Testis (tissue), 3 donors: Measurements from ENCODE around the gene PTPRA. TPM values are rescaled to one million over a fixed set of nuclear protein-coding genes. Genes with fewer than 3 reads are reported as not detected.
A peak's percentile ranks its signal among the peaks of the same experiment; 100 is the strongest.

Source experiments
- DNase-seq: peaks from one replicate; pipeline ENCODE4 v3.0.0-alpha.2; 2019
- H3K27ac ChIP-seq, 2 donors: fragments of 200-600 bp; sonication (generic); one replicate each; pipeline ENCODE4 v1.5.1; 2019
- H3K27me3 ChIP-seq: fragments of 200-600 bp; sonication (generic); one replicate; pipeline ENCODE4 v1.5.1; 2019
- H3K36me3 ChIP-seq: fragments of 200-600 bp; sonication (generic); one replicate; pipeline ENCODE4 v1.5.1; 2017; ENCODE audit warnings: low read depth; ENCODE audit errors: missing control alignments
- H3K4me1 ChIP-seq: fragments of 200-600 bp; sonication (generic); one replicate; pipeline ENCODE4 v1.5.1; 2019
- H3K4me3 ChIP-seq, 2 donors: fragments of 200-600 bp; sonication (generic); one replicate each; pipeline ENCODE4 v1.5.1; 2017 to 2019
- H3K9me3 ChIP-seq: fragments of 200-600 bp; sonication (generic); one replicate; pipeline ENCODE4 v1.5.1; 2017
- CTCF ChIP-seq, 3 experiments: fragments of 450-650 bp in 2 of 3; fragments of 200-600 bp in 1 of 3; sonication (generic) in 1 of 3; IDR thresholded peaks; one replicate each; pipeline ENCODE4 v1.5.1; 2016 to 2019; ENCODE audit warnings: antibody characterized with exemption in 3 of 3, mild to moderate bottlenecking in 2 of 3, moderate library complexity in 1 of 3
- POLR2A ChIP-seq: fragments of 450-650 bp; IDR thresholded peaks from one replicate; pipeline ENCODE4 v1.6.1; 2017; ENCODE audit warnings: antibody characterized with exemption, mild to moderate bottlenecking, moderate library complexity
- WGBS, 2 donors: methylation state at CpG; one replicate each; pipeline ENCODE4 v1.1.5; 2018; 5-methylcytosine and 5-hydroxymethylcytosine counted together
- intact Hi-C: fragments of 100-400 bp; cut with DNase I; formaldehyde crosslinking; loops from one replicate; pipeline ENCODE4 v1.15.1; 2023; ENCODE audit warnings: low total_unique reads
- polyA plus RNA-seq: library from polyadenylated mRNA; stranded (reverse); fragments of 350-450 nt; fragmentation: Illumina TruSeq; extraction: RNeasy Lipid Tissue Mini Kit (QIAGEN cat#74804); gene quantifications from one replicate; pipeline ENCODE4 v1.2.3, GENCODE V29; 2014; ENCODE audit warnings: low read depth, low replicate concordance; ENCODE audit not compliant: insufficient read depth
- total RNA-seq, 2 donors: library from RNA; depleted of rRNA; stranded (reverse); fragments of >200 nt; gene quantifications; one replicate each; pipeline ENCODE4 v1.2.3, GENCODE V29; 2016

Gene PTPRA
- total and polyA plus RNA-seq, 3 donors from 2014 or later, result 52.0 to 83.8 (median 68.9) TPM

- intact Hi-C loops, result no loop called here
- WGBS, 2 donors, result 3% methylated on average over 14 to 21 of the region's 24 CpGs
- Histone ChIP-seq H3K4me3 (peak overlapping the region; percentile 72 to 88), H3K9me3 (no peaks in the 10 kb centered on the region), H3K27me3 (no peaks in the 10 kb centered on the region), H3K4me1 (peaks cover 12% of the 10 kb centered on the region), H3K36me3 (no peaks in the 10 kb centered on the region), H3K27ac (peak overlapping the region; percentile 81 to 85)
- DNase-seq, result peak; percentile 78
- no peak for TF ChIP-seq CTCF (IDR thresholded peaks at IDR 0.05)
- no peak for TF ChIP-seq POLR2A
Measured at GRCh38 chr20:3045042-3045815, 171.9 kb downstream of the PTPRA start.

GRCh38 chr20:3045816-3046676, 172.8 kb downstream of the PTPRA start, which contains the start of gene MRPS26:
MRPS26 (plus strand) TSS chr20:3046052; CDS start chr20:3046069, 17 bp downstream.
- Histone ChIP-seq H3K9me3 (no peaks in the 10 kb centered on the region), H3K27me3 (no peaks in the 10 kb centered on the region), H3K36me3 (no peaks in the 10 kb centered on the region), H3K4me3 (peak within 1 kb of the TSS; percentile 72 to 88), H3K4me1 (peaks cover 12% of the 10 kb centered on the region), H3K27ac (peak within 1 kb of the TSS; percentile 81 to 85)
- intact Hi-C loops, result no loop called here
- peak; percentile 5 for TF ChIP-seq POLR2A
- TF ChIP-seq CTCF (IDR thresholded peaks at IDR 0.05), result no peak
- WGBS, 2 donors, result 0 to 1% methylated on average over 19 to 60 of the region's 104 CpGs
- peak; percentile 94 for DNase-seq

DNA sequence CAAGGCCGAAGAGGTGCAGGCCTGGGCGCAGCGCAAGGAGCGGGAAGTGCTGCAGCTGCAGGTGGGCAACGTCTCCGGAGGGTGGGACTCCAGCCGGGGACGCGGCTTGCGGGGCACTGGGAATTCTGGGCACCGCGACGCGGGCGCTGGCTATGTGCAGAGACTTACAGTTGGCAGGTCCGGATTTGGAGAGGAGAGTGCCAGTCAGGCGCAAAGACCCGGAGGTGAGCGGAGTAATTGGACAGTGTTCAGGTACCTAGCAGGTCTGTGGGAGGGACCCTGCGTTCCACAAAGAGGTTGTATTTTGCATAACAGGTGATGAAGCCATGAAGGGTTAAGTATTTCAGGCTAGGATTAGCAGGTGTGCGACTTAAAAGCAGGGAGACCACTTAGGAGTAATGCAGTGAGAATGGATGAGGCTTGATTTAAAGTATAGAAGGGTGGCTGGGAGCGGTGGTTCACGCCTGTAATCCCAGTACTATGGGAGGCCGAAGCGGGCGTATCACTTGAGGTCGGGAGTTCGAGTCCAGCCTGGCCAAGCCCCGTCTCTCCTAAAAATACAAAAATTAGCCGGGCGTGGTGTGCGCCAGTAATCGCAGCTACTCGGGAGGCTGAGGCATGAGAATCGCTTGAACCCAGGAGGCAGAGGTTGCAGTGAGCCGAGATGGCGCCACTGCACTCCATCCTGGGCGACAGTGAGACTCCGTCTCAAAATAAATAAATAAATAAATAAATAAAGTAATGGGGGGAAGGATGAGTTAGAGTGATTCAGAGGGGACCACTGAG, 173.6 kb downstream of the PTPRA start:
- Histone ChIP-seq H3K9me3 (no peaks in the 10 kb centered on the region), H3K4me1 (peaks cover 6% of the 10 kb centered on the region), H3K27ac (peak overlapping the region in 1 of 2 donors; percentile 85), H3K36me3 (no peaks in the 10 kb centered on the region), H3K4me3 (peak overlapping the region; percentile 72 to 88), H3K27me3 (no peaks in the 10 kb centered on the region)
- TF ChIP-seq POLR2A (no peak), CTCF (IDR thresholded peaks at IDR 0.05) (no peak)
- DNase-seq, result no peak
- WGBS, 2 donors, result 32 to 33% methylated on average over 34 to 39 of the region's 39 CpGs
- intact Hi-C loops, result no loop called here

DNA sequence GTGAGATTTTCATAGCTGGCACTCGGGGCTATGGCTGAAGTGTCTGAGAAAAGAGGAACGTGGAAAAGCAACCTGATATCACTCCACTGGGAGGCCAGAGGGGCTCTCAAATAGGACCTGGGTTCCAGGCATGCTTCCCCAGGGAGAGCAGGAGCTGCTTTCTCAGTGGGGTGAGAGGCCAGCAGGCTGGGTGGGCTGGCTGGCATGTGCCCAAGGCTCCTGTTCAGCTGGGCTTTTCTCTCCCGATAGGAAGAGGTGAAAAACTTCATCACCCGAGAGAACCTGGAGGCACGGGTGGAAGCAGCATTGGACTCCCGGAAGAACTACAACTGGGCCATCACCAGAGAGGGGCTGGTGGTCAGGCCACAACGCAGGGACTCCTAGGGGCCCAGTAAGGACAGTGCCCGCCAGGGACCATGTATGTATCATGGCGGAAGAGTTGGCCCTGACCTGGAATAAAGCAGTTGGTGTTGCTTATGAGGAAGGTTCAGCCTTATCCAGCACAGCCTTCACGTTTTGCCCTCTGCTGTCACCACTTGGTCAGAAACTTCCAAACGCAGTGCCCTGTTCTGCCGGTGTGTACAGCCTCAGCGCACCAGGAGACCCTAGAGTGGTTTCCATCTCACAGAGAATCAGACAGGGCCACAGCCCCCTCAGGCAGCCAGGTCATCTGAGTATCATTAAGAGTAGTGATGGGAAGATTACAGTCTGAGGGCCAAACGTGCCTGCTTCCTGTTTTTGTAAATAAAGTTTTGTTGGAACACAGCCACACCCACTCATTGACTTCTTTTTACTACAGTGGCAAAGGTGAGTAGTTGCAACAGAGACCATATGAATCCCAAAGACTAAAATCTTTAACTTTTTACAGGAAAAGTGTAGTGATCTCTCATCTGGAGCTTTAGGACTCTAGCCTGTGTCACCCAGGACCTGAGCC, 174.5 kb downstream of the PTPRA start:
- Histone ChIP-seq H3K27me3 (no peaks in the 10 kb centered on the region), H3K4me1 (no peaks in the 10 kb centered on the region), H3K36me3 (no peaks in the 10 kb centered on the region), H3K27ac (no peak overlapping the region), H3K9me3 (no peaks in the 10 kb centered on the region), H3K4me3 (no peak overlapping the region)
- intact Hi-C loops, result no loop called here
- TF ChIP-seq POLR2A (no peak), CTCF (IDR thresholded peaks at IDR 0.05) (no peak)
- WGBS, 2 donors, result 50 to 61% methylated on average over 11 to 14 of the region's 14 CpGs
- no peak for DNase-seq
